GM19452 (cell line): ENCODE results near the gene FAM234B.

ENCODE experiments used
- ATAC-seq: cut with Tn5 transposase; IDR thresholded peaks from one replicate; pipeline ENCODE4 v1.9.1; 2021; ENCODE audit not compliant: unreplicated experiment

Gene FAM234B

GRCh38 chr12:13044002-13044905 lies at the start of gene FAM234B:
FAM234B (plus strand) TSS chr12:13044381; CDS start chr12:13044404, 23 bp downstream.
- peak; percentile 87 for ATAC-seq

- no peak for ATAC-seq
These were observed 49.1 kb upstream of the FAM234B start for GRCh38 chr12:12995088-12995487.

GRCh38 chr12:12996209-12996608 lies 48.0 kb upstream of the FAM234B start:
- ATAC-seq: no peak

GRCh38 chr12:12997156-12997555 lies 47.0 kb upstream of the FAM234B start:
- ATAC-seq: no peak

- ATAC-seq: no peak
These were observed 46.4 kb upstream of the FAM234B start for GRCh38 chr12:12997734-12998133.

- no peak for ATAC-seq
These were observed 45.9 kb upstream of the FAM234B start for GRCh38 chr12:12998248-12998647.

GRCh38 chr12:12999271-12999958 lies 44.8 kb upstream of the FAM234B start:
- ATAC-seq: no peak

GRCh38 chr12:12999959-13000615 lies 44.1 kb upstream of the FAM234B start, which contains the start of gene HEBP1:
HEBP1 (minus strand) TSS chr12:13000265; CDS start chr12:13000114, 151 bp downstream.
- ATAC-seq: peak; percentile 74

- peak; percentile 24 for ATAC-seq
These were observed 43.6 kb upstream of the FAM234B start for GRCh38 chr12:13000616-13000924.

- ATAC-seq: peak; percentile 27
These were observed 43.0 kb upstream of the FAM234B start for GRCh38 chr12:13000925-13001774.

GRCh38 chr12:13001775-13002040 lies 42.5 kb upstream of the FAM234B start:
- no peak for ATAC-seq

GRCh38 chr12:13002301-13003097 lies 41.7 kb upstream of the FAM234B start:
- ATAC-seq: no peak

GRCh38 chr12:13004361-13004760 lies 39.8 kb upstream of the FAM234B start:
- ATAC-seq: no peak

GRCh38 chr12:13004986-13005385 lies 39.2 kb upstream of the FAM234B start:
- ATAC-seq: no peak

- ATAC-seq: no peak
These were observed 38.5 kb upstream of the FAM234B start for GRCh38 chr12:13005649-13006048.

GRCh38 chr12:13007496-13008233 lies 36.5 kb upstream of the FAM234B start:
- ATAC-seq: no peak

GRCh38 chr12:13008741-13009380 lies 35.3 kb upstream of the FAM234B start:
- no peak for ATAC-seq

- ATAC-seq: no peak
These were observed 33.1 kb upstream of the FAM234B start for GRCh38 chr12:13011098-13011497.

GRCh38 chr12:13022851-13023271 lies 21.3 kb upstream of the FAM234B start:
- ATAC-seq: no peak
